ENCODE results near the gene ZC3H14.

GRCh38 chr14:88617479-88617878 is 54.6 kb downstream of the ZC3H14 start:
- no peak for TF ChIP-seq ZSCAN30 (tag by site-specific recombination; IDR thresholded peaks at IDR 0.05)
- TF ChIP-seq ZNF571 (tag by site-specific recombination; IDR thresholded peaks at IDR 0.05): no peak
- TF ChIP-seq ZNF580 (tag by site-specific recombination; IDR thresholded peaks at IDR 0.05): no peak
- TF ChIP-seq CTCF (tag by site-specific recombination; IDR thresholded peaks at IDR 0.05): no peak
- no peak for TF ChIP-seq ZNF426 (tag by site-specific recombination; IDR thresholded peaks at IDR 0.05)
- TF ChIP-seq ZNF324 (tag by site-specific recombination; IDR thresholded peaks at IDR 0.05): no peak
- no peak for TF ChIP-seq ZNF660 (tag by site-specific recombination; IDR thresholded peaks at IDR 0.05)
- TF ChIP-seq ZNF24 (tag by site-specific recombination; IDR thresholded peaks at IDR 0.05): no peak
- no peak for TF ChIP-seq ZBTB8A (tag by site-specific recombination; IDR thresholded peaks at IDR 0.05)

All from HEK293 (cell line).